AG10803 (cell line): ENCODE results near the gene SCARB1.

ENCODE experiments used
- DNase-seq: peaks from one replicate; pipeline ENCODE4 v3.0.0; 2010; ENCODE audit warnings: low read depth
- H3K4me3 ChIP-seq: 2 replicates; pipeline ENCODE4 v1.5.1; 2011; ENCODE audit warnings: mild to moderate bottlenecking, low read length, control low read depth
- CTCF ChIP-seq: conservative IDR thresholded peaks from 2 replicates; pipeline ENCODE4 v1.5.1; 2011; ENCODE audit warnings: mild to moderate bottlenecking, low read length, control low read depth, inconsistent platforms

The SCARB1 gene

DNA sequence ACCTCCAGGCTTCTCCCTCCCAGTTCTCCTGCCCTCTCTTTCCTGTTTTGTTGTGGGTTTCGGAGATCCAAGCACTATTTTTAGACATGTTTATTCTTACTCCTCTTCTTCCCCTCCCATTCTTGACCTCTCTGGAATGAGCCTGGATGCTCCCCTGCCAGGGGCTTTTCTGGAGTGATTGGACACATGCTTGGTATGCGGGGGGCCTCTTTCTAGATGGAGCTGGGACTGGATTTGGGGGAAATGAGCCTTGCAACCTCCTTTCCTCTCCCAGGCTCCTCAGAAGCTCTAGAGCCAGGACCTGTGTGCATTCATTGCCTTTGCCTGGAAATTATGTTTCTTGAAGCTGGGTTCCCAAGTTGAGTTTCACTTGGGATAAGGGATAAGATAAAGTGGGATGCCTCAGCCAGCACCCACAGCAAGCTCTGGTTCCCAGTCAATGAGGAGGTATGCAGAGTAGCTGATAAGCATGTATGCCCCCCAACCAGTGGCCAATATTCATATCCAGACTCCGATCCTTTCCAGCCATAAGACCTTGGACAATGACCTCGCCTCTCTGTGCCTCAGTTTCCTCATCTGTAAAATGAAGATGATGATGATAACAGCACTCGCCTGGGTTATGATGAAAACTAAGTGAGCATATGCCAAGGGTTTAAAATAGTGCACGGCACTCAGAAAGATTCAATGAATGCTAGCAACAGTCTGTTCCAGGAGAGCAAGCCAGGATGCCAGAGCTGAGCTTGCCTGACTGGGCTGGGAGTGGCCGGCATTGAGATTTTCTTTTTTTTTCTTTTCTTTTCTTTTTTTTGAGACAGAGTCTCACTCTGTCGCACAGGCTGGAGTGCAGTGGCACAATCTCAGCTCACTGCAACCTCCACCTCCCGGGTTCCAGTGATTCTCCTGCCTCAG is 97.8 kb downstream of the SCARB1 start:
- no peak for TF ChIP-seq CTCF
- DNase-seq, result peak; percentile 34
- H3K4me3 ChIP-seq, result peak overlapping the region; percentile 15

DNA sequence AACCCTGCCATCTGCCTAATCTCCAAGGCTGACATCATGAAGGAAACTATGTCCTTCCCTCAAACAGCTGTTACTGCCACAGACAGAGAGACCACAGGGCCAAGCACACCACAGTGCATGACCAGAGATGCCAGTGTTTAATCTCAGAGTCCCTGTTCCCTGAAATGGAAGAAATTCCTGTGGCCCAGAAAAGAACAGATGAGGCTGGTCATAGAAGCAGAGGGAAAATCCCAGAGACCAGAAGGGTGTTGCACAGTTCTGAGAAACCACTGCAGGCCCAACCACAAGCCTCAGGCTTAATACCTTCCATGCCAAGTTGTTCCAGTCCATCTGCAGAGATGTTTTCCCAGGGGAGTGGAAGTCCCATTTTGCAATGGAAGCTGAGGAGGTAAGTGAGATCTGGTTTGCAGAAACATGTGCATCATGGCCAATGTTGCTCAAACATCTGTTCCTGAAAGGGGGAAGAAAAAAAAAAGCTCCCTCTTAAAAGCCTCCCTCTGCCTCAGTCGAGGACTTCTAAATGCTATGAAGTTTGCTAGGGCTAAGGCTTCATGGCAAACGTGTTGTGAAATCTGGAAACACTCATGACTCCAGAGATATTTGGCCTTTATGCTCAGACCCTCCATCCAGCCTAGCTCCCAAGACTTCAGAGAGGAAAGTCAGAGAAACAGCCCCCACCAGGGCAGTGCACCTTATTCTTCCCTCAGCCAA is 98.6 kb downstream of the SCARB1 start:
- peak; percentile 100 for DNase-seq
- TF ChIP-seq CTCF, result no peak
- H3K4me3 ChIP-seq, result peak overlapping the region; percentile 15; the same call in 1 of the 2 replicates

DNA sequence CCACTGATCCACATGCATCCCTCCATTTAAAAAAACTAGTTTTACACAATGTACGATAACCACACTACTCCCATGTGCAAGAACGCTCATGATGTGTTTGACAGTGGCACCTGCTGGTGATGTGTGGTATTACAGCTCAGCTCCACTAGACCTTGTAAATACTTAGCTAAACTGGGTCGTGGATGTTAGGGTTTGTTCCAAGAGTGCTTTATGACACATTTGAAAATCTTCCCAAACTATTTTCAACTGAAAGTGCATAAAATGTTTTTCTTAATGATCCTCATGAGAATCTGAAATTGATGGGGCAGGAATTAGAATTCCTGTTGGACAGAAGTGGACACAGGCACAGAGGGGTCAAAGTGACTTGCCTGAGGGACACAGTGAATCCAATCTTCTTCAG is 99.2 kb downstream of the SCARB1 start:
- no peak overlapping the region for H3K4me3 ChIP-seq
- DNase-seq, result peak; percentile 92
- TF ChIP-seq CTCF, result peak; percentile 98

DNA sequence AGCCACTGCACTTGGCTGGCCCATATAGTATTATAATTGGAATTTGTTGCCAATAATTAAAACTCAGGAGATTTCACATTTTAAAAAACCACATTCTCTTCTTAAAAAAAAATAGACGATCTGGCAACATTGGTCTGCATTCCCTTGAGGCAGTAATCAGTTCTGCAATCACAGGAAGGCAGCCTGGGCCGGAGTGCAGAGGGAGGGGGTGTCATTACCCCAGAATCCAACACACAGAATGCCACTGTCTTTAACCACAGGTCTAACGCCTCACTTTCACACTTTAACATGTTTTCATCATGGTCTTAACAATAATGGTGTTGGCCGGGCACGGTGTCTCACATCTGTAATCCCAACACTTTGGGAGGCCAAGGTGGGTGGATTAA is 100.1 kb downstream of the SCARB1 start:
- no peak overlapping the region for H3K4me3 ChIP-seq
- peak; percentile 60 for DNase-seq
- no peak for TF ChIP-seq CTCF

DNA sequence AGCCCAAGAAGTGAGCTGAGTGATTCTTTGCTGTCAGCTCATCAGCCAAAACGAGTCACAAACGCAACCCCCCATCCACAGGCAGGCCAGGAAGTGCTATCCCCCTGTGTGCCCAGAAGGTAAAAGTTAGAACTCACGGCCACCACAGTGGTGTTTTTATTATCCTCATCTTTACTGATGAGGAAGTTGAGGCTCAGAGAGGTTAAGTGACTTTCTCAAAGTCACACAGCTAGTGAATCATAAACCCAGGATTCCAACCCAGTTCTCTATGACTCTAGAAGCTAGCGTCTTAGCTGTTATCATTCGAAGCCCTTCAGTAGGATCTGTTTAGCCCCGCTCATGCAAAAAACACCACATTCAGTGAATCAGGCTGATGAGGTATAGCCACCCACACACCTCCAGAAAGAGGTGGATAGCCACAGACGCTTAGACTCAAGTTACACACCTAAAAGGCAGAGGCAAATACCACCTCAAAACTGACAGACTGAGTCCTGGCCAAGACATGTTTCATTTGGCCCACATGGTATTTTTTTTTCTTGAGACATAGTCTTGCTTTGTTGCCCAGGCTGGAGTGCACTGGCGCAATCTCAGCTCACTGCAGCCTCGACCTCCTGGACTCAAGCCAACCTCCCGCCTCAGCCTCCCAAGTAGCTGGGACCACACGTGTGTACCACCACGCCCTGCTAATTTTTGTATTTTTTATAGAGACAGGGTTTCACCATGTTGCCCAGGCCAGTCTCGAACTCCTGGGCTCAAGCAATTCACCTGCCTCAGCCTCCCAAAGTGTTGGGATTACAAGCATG is 100.7 kb downstream of the SCARB1 start:
- H3K4me3 ChIP-seq, result no peak overlapping the region
- DNase-seq, result peak; percentile 39
- TF ChIP-seq CTCF, result no peak

GRCh38 chr12:124762384-124762783 is 101.3 kb downstream of the SCARB1 start:
- DNase-seq, result no peak
- TF ChIP-seq CTCF, result no peak
- H3K4me3 ChIP-seq, result no peak overlapping the region
